Central memory CD8-positive, alpha-beta T cell (primary cell): ENCODE data around the gene NFE2L1.
"Not testable (repeated sequence)": the region's sequence is repeated elsewhere in the genome, so short reads cannot be mapped to it uniquely, and the experiment has no call there.

ENCODE experiments used
- ATAC-seq: fragments of 150-1000 bp; cut with Tn5 transposase; replicated peaks from 2 replicates; pipeline ENCODE4 v1.10.0; 2022; ENCODE audit warnings: mild to moderate bottlenecking, moderate FRiP score, moderate number of reproducible peaks; ENCODE audit not compliant: poor library complexity, severe bottlenecking; ENCODE audit errors: extremely low read depth
- DNase-seq, 2 donors: peaks; one replicate each; pipeline ENCODE4 v3.0.0; 2021; ENCODE audit warnings: low spot score in 2 of 2
- H3K27ac Mint-ChIP-seq: one replicate; pipeline ENCODE4 v1.8.0; 2022; ENCODE audit warnings: low read depth, mild to moderate bottlenecking, moderate library complexity, mixed read lengths
- H3K27me3 Mint-ChIP-seq: one replicate; pipeline ENCODE4 v1.8.0; 2022; ENCODE audit warnings: mixed read lengths
- H3K36me3 Mint-ChIP-seq: one replicate; pipeline ENCODE4 v1.8.0; 2022; ENCODE audit warnings: mild to moderate bottlenecking, moderate library complexity, mixed read lengths; ENCODE audit not compliant: insufficient read depth
- H3K4me1 Mint-ChIP-seq: one replicate; pipeline ENCODE4 v1.8.0; 2022; ENCODE audit warnings: mixed read lengths
- H3K4me3 Mint-ChIP-seq: one replicate; pipeline ENCODE4 v1.8.0; 2022; ENCODE audit warnings: mild to moderate bottlenecking, moderate library complexity, mixed read lengths
- H3K9me3 Mint-ChIP-seq: one replicate; pipeline ENCODE4 v1.8.0; 2022; ENCODE audit warnings: mixed read lengths

Gene NFE2L1

GRCh38 chr17:48056246-48056745 lies 8.1 kb downstream of the NFE2L1 start:
- Mint-ChIP-seq H3K27me3 (no peaks in the 10 kb centered on the region), H3K36me3 (peaks cover 29% of the 10 kb centered on the region), H3K9me3 (no peaks in the 10 kb centered on the region), H3K4me1 (peaks cover 46% of the 10 kb centered on the region), H3K4me3 (no peak overlapping the region), H3K27ac (peak overlapping the region; percentile 82)
- no peak for ATAC-seq
- no peak for DNase-seq

- DNase-seq, result no peak
- H3K36me3 Mint-ChIP-seq, result peaks cover 29% of the 10 kb centered on the region
- peaks cover 40% of the 10 kb centered on the region for H3K4me1 Mint-ChIP-seq
- ATAC-seq, result no peak
- H3K4me3 Mint-ChIP-seq, result no peak overlapping the region
- no peaks in the 10 kb centered on the region for H3K27me3 Mint-ChIP-seq
- H3K27ac Mint-ChIP-seq, result peak overlapping the region; percentile 82
- no peaks in the 10 kb centered on the region for H3K9me3 Mint-ChIP-seq
These were observed 8.7 kb downstream of the NFE2L1 start for GRCh38 chr17:48056879-48057278.

- no peak for ATAC-seq
- DNase-seq, result no peak
- Mint-ChIP-seq H3K4me3 (no peak overlapping the region), H3K27ac (no peak overlapping the region), H3K9me3 (no peaks in the 10 kb centered on the region), H3K36me3 (peaks cover 31% of the 10 kb centered on the region), H3K4me1 (peaks cover 32% of the 10 kb centered on the region), H3K27me3 (no peaks in the 10 kb centered on the region)
These were observed 9.5 kb downstream of the NFE2L1 start for GRCh38 chr17:48057626-48058025.

- ATAC-seq (no peak), DNase-seq (no peak)
- Mint-ChIP-seq H3K9me3 (no peaks in the 10 kb centered on the region), H3K4me1 (peaks cover 27% of the 10 kb centered on the region), H3K27ac (peak overlapping the region; percentile 68), H3K27me3 (no peaks in the 10 kb centered on the region), H3K36me3 (peaks cover 31% of the 10 kb centered on the region), H3K4me3 (no peak overlapping the region)
These were observed 10.4 kb downstream of the NFE2L1 start for GRCh38 chr17:48058393-48059124.

GRCh38 chr17:48059125-48059668 lies 11.0 kb downstream of the NFE2L1 start:
- Mint-ChIP-seq H3K9me3 (no peaks in the 10 kb centered on the region), H3K27ac (peak overlapping the region; percentile 68), H3K36me3 (peaks cover 34% of the 10 kb centered on the region), H3K4me1 (peaks cover 27% of the 10 kb centered on the region), H3K4me3 (no peak overlapping the region), H3K27me3 (no peaks in the 10 kb centered on the region)
- ATAC-seq (no peak), DNase-seq (no peak)

- ATAC-seq (no peak), DNase-seq (no peak)
- H3K4me1 Mint-ChIP-seq, result peaks cover 22% of the 10 kb centered on the region
- no peak overlapping the region for H3K4me3 Mint-ChIP-seq
- H3K27ac Mint-ChIP-seq, result no peak overlapping the region
- H3K27me3 Mint-ChIP-seq, result no peaks in the 10 kb centered on the region
- H3K36me3 Mint-ChIP-seq, result peaks cover 39% of the 10 kb centered on the region
- no peaks in the 10 kb centered on the region for H3K9me3 Mint-ChIP-seq
These were observed 12.1 kb downstream of the NFE2L1 start for GRCh38 chr17:48060249-48060648.

- no peak overlapping the region for H3K27ac Mint-ChIP-seq
- no peak overlapping the region for H3K4me3 Mint-ChIP-seq
These were observed 14.1 kb downstream of the NFE2L1 start for GRCh38 chr17:48062273-48062672.

GRCh38 chr17:48064638-48065037 lies 16.5 kb downstream of the NFE2L1 start:
- H3K4me1 Mint-ChIP-seq, result peaks cover 3% of the 10 kb centered on the region
- H3K4me3 Mint-ChIP-seq, result no peak overlapping the region
- ATAC-seq (no peak), DNase-seq (no peak)
- no peaks in the 10 kb centered on the region for H3K9me3 Mint-ChIP-seq
- peak overlapping the region; percentile 4 for H3K27ac Mint-ChIP-seq
- no peaks in the 10 kb centered on the region for H3K27me3 Mint-ChIP-seq
- peaks cover 37% of the 10 kb centered on the region for H3K36me3 Mint-ChIP-seq

More at GRCh38 chr17:48062273-48062672, 14.1 kb downstream of the NFE2L1 start:
- DNase-seq (no peak), ATAC-seq (no peak)
- Mint-ChIP-seq H3K9me3 (no peaks in the 10 kb centered on the region), H3K36me3 (peaks cover 32% of the 10 kb centered on the region), H3K4me1 (peaks cover 5% of the 10 kb centered on the region), H3K27me3 (no peaks in the 10 kb centered on the region)

GRCh38 chr17:48066192-48066591 lies 18.0 kb downstream of the NFE2L1 start:
- H3K36me3 Mint-ChIP-seq, result peaks cover 35% of the 10 kb centered on the region
- DNase-seq (no peak), ATAC-seq (no peak)
- no peak overlapping the region for H3K4me3 Mint-ChIP-seq
- no peaks in the 10 kb centered on the region for H3K9me3 Mint-ChIP-seq
- H3K27me3 Mint-ChIP-seq, result no peaks in the 10 kb centered on the region
- no peak overlapping the region for H3K27ac Mint-ChIP-seq
- H3K4me1 Mint-ChIP-seq, result no peaks in the 10 kb centered on the region

- Mint-ChIP-seq H3K4me1 (no peaks in the 10 kb centered on the region), H3K27ac (no peak overlapping the region), H3K27me3 (no peaks in the 10 kb centered on the region), H3K4me3 (no peak overlapping the region), H3K36me3 (peaks cover 37% of the 10 kb centered on the region), H3K9me3 (no peaks in the 10 kb centered on the region)
- DNase-seq (no peak), ATAC-seq (no peak)
These were observed 18.5 kb downstream of the NFE2L1 start for GRCh38 chr17:48066656-48067055.

- H3K4me1 Mint-ChIP-seq, result no peaks in the 10 kb centered on the region
- peaks cover 35% of the 10 kb centered on the region for H3K36me3 Mint-ChIP-seq
- no peaks in the 10 kb centered on the region for H3K9me3 Mint-ChIP-seq
- no peaks in the 10 kb centered on the region for H3K27me3 Mint-ChIP-seq
- no peak overlapping the region for H3K4me3 Mint-ChIP-seq
- DNase-seq, result no peak
- H3K27ac Mint-ChIP-seq, result no peak overlapping the region
- no peak for ATAC-seq
These were observed 19.1 kb downstream of the NFE2L1 start for GRCh38 chr17:48067245-48067644.

- not testable (repeated sequence) for H3K27me3 Mint-ChIP-seq, H3K4me1 Mint-ChIP-seq, DNase-seq, ATAC-seq, H3K9me3 Mint-ChIP-seq, H3K4me3 Mint-ChIP-seq, H3K27ac Mint-ChIP-seq
- peaks cover 34% of the 10 kb centered on the region for H3K36me3 Mint-ChIP-seq
These were observed 19.6 kb downstream of the NFE2L1 start for GRCh38 chr17:48067808-48068207.

- Mint-ChIP-seq H3K4me3 (no peak overlapping the region), H3K4me1 (no peaks in the 10 kb centered on the region), H3K9me3 (no peaks in the 10 kb centered on the region), H3K27me3 (no peaks in the 10 kb centered on the region), H3K36me3 (peaks cover 34% of the 10 kb centered on the region), H3K27ac (no peak overlapping the region)
- ATAC-seq, result no peak
- DNase-seq, result no peak
These were observed 20.4 kb downstream of the NFE2L1 start for GRCh38 chr17:48068491-48068961.
